ENCODE measurements around the gene RENBP. TPM values are rescaled to one million over a fixed set of nuclear protein-coding genes. Genes with fewer than 3 reads are reported as not detected.

The RENBP gene
- total RNA-seq, 1 donor from 2014 or later: 18.9 TPM

- Mint-ChIP-seq H3K9me3 (ENCODE audit: unreplicated experiment) (no peaks in the 10 kb centered on the region), H3K4me1 (ENCODE audit: unreplicated experiment) (peaks cover 10% of the 10 kb centered on the region), H3K36me3 (ENCODE audit: unreplicated experiment) (no peaks in the 10 kb centered on the region), H3K27me3 (ENCODE audit: unreplicated experiment) (no peaks in the 10 kb centered on the region), H3K27ac (ENCODE audit: unreplicated experiment) (no peak overlapping the region), H3K4me3 (ENCODE audit: unreplicated experiment) (no peak overlapping the region)
- TF ChIP-seq CTCF (IDR thresholded peaks at IDR 0.05): no peak
- DNase-seq (ENCODE audit: extremely low spot score, unreplicated experiment): no peak
These were observed 22.7 kb downstream of the RENBP start for GRCh38 chrX:153921511-153922446.

GRCh38 chrX:153921070-153921469, 23.4 kb downstream of the RENBP start:
- Mint-ChIP-seq H3K9me3 (ENCODE audit: unreplicated experiment) (no peaks in the 10 kb centered on the region), H3K4me3 (ENCODE audit: unreplicated experiment) (no peak overlapping the region), H3K27ac (ENCODE audit: unreplicated experiment) (no peak overlapping the region), H3K27me3 (ENCODE audit: unreplicated experiment) (no peaks in the 10 kb centered on the region), H3K4me1 (ENCODE audit: unreplicated experiment) (peaks cover 9% of the 10 kb centered on the region), H3K36me3 (ENCODE audit: unreplicated experiment) (no peaks in the 10 kb centered on the region)
- no peak for TF ChIP-seq CTCF (IDR thresholded peaks at IDR 0.05)
- DNase-seq (ENCODE audit: extremely low spot score, unreplicated experiment): no peak

- TF ChIP-seq CTCF (IDR thresholded peaks at IDR 0.05): no peak
- Mint-ChIP-seq H3K4me3 (ENCODE audit: unreplicated experiment) (no peak overlapping the region), H3K4me1 (ENCODE audit: unreplicated experiment) (peaks cover 9% of the 10 kb centered on the region), H3K27me3 (ENCODE audit: unreplicated experiment) (no peaks in the 10 kb centered on the region), H3K9me3 (ENCODE audit: unreplicated experiment) (no peaks in the 10 kb centered on the region), H3K36me3 (ENCODE audit: unreplicated experiment) (no peaks in the 10 kb centered on the region), H3K27ac (ENCODE audit: unreplicated experiment) (no peak overlapping the region)
- DNase-seq (ENCODE audit: extremely low spot score, unreplicated experiment): no peak
These were observed 23.9 kb downstream of the RENBP start for GRCh38 chrX:153920546-153920945.

GRCh38 chrX:153919281-153919680, 25.2 kb downstream of the RENBP start:
- DNase-seq (ENCODE audit: extremely low spot score, unreplicated experiment): no peak
- Mint-ChIP-seq H3K27ac (ENCODE audit: unreplicated experiment) (no peak overlapping the region), H3K36me3 (ENCODE audit: unreplicated experiment) (no peaks in the 10 kb centered on the region), H3K9me3 (ENCODE audit: unreplicated experiment) (no peaks in the 10 kb centered on the region), H3K4me3 (ENCODE audit: unreplicated experiment) (no peak overlapping the region), H3K27me3 (ENCODE audit: unreplicated experiment) (no peaks in the 10 kb centered on the region), H3K4me1 (ENCODE audit: unreplicated experiment) (peaks cover 8% of the 10 kb centered on the region)
- no peak for TF ChIP-seq CTCF (IDR thresholded peaks at IDR 0.05)

GRCh38 chrX:153917869-153918268, 26.6 kb downstream of the RENBP start:
- Mint-ChIP-seq H3K4me3 (ENCODE audit: unreplicated experiment) (no peak overlapping the region), H3K27me3 (ENCODE audit: unreplicated experiment) (no peaks in the 10 kb centered on the region), H3K27ac (ENCODE audit: unreplicated experiment) (no peak overlapping the region), H3K4me1 (ENCODE audit: unreplicated experiment) (peaks cover 7% of the 10 kb centered on the region), H3K9me3 (ENCODE audit: unreplicated experiment) (no peaks in the 10 kb centered on the region), H3K36me3 (ENCODE audit: unreplicated experiment) (no peaks in the 10 kb centered on the region)
- no peak for DNase-seq (ENCODE audit: extremely low spot score, unreplicated experiment)
- TF ChIP-seq CTCF (IDR thresholded peaks at IDR 0.05): no peak

Data from osteocyte (in vitro differentiated cells).